ENCODE data around the gene IRF3. TPM values are rescaled to one million over a fixed set of nuclear protein-coding genes. Genes with fewer than 3 reads are reported as not detected.
A peak's percentile ranks its signal among the peaks of the same experiment; 100 is the strongest.

Gene IRF3
- total RNA-seq, 1 experiment from 2014 or later: 181 TPM

DNA sequence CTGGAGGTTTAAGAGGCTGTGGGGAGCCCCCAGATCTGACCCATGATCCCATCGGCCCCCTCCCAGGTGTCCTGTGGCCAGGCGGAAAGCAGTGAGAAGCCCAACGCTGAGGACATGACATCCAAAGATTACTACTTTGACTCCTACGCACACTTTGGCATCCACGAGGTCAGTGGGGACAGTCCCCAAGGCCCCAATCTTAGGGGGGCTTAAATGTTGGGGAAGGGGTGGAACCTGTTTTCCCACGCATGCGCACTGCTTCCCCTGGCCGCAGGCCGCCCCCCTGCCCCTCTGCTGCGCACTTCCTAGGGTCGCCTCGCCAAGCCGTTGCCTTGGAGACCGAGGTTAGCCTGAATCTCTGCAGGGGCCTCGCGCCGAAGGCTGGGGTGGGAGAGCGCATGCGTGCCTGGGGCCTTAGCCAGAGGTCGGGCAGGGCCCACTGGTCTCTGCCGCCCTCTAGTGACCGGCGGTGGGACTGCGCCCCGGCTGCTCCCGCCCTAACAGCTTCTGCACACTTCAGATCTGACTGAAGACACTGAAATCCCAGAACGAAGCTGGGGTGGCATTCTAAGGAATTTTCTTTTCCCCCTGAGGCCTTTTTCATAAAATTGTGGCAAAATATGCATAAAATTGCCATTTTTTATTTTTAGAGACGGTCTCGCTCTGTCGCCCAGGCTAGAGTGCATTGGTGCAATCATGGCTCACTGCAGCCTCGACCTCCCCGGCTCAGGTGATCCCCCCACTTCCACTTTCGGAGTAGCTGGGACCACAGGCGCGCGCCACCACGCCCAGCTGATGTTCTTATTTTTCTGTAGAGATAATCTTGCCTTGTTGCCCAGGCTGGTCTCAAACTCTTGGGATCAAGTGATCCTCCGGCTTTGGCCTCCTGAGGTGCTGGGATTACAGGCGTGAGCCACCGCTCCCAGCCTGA is 15.0 kb upstream of the IRF3 start:
- H3K4me3 ChIP-seq: no peak overlapping the region
- no peaks in the 10 kb centered on the region for H3K9me3 ChIP-seq (ENCODE audit: insufficient read depth, low read depth)
- H3K4me1 ChIP-seq (replicated peaks; ENCODE audit: insufficient read depth): peaks cover 21% of the 10 kb centered on the region
- ChIA-PET CTCF (interaction anchor here (0.6 kb wide), 2 partner anchors 49 to 178 kb away, joined by 4 to 10 read pairs; no protein-coding TSS in a partner anchor), POLR2A (ENCODE audit: unreplicated experiment) (no interaction called here)
- H2AFZ ChIP-seq: no peak overlapping the region
- DNase-seq: peak; percentile 64 to 85
- no TSS peak for BruUV-seq (replicated peaks)
- peaks cover 80% of the 10 kb centered on the region for H4K20me1 ChIP-seq (ENCODE audit: insufficient read depth)
- H3K27me3 ChIP-seq (ENCODE audit: insufficient read depth, low read depth): no peaks in the 10 kb centered on the region
- H3K79me2 ChIP-seq (ENCODE audit: low read depth): peaks cover 76% of the 10 kb centered on the region
- H3K36me3 ChIP-seq (ENCODE audit: low read depth): peaks cover 42% of the 10 kb centered on the region
- no peak overlapping the region for H3K27ac ChIP-seq
- peaks cover 67% of the 10 kb centered on the region for H3F3A ChIP-seq (ENCODE audit: insufficient read depth, low read depth)
- H3K4me2 ChIP-seq: peak overlapping the region; percentile 97; the same call in 1 of the 2 replicates
- no peaks in the 10 kb centered on the region for H3K9me2 ChIP-seq (ENCODE audit: insufficient read depth)
- intact Hi-C loops (cut with micrococcal nuclease; ENCODE audit: unreplicated experiment): no loop called here
- TF ChIP-seq, protein P1, sequence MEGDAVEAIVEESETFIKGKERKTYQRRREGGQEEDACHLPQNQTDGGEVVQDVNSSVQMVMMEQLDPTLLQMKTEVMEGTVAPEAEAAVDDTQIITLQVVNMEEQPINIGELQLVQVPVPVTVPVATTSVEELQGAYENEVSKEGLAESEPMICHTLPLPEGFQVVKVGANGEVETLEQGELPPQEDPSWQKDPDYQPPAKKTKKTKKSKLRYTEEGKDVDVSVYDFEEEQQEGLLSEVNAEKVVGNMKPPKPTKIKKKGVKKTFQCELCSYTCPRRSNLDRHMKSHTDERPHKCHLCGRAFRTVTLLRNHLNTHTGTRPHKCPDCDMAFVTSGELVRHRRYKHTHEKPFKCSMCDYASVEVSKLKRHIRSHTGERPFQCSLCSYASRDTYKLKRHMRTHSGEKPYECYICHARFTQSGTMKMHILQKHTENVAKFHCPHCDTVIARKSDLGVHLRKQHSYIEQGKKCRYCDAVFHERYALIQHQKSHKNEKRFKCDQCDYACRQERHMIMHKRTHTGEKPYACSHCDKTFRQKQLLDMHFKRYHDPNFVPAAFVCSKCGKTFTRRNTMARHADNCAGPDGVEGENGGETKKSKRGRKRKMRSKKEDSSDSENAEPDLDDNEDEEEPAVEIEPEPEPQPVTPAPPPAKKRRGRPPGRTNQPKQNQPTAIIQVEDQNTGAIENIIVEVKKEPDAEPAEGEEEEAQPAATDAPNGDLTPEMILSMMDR (conservative IDR thresholded peaks at IDR 0.05): peak; percentile 99
- TF ChIP-seq EZH2 (IDR thresholded peaks at IDR 0.05; ENCODE audit: low read depth): no peak

DNA sequence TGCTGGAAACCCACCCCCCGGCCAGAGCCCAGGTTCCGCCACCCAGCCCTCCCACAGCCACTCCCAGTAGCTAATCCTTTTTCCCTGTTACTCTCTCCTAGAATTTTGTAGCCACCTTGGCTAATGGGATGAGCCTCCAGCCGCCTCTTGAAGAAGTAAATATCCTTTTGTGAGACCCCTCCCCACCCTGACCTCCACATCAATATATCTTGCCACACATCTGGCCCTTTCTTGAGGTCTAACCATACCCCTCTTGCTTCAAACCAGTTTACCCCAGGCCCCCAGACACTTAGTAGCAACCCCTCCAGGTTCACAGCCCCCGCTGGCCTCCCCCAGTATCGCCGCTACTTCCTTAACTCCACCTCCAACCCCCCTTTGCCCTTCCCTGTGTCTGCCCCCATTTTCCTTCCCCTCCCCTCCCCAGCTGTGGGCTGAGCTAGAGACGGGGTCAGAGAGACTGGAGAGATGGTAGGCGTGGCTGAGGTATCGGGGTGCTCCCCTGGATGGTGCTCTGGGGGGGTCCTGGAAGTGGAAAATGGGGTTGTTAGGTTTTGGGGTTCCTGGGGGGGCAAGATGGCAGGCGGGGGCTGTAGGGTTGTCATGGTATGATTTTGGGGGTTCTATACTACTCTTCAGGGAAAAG is 14.2 kb upstream of the IRF3 start:
- no peak for DNase-seq
- TF ChIP-seq, protein P1 (conservative IDR thresholded peaks at IDR 0.05): no peak
- no peak for TF ChIP-seq EZH2 (IDR thresholded peaks at IDR 0.05; ENCODE audit: low read depth)
- Histone ChIP-seq H3K4me1 (replicated peaks; ENCODE audit: insufficient read depth) (peaks cover 21% of the 10 kb centered on the region), H2AFZ (no peak overlapping the region), H3K9me2 (ENCODE audit: insufficient read depth) (no peaks in the 10 kb centered on the region), H3K36me3 (ENCODE audit: low read depth) (peaks cover 34% of the 10 kb centered on the region), H3F3A (ENCODE audit: insufficient read depth, low read depth) (peaks cover 65% of the 10 kb centered on the region), H3K27ac (no peak overlapping the region), H3K4me3 (no peak overlapping the region), H3K4me2 (peak overlapping the region; percentile 97; the same call in 1 of the 2 replicates), H3K9me3 (ENCODE audit: insufficient read depth, low read depth) (no peaks in the 10 kb centered on the region), H3K27me3 (ENCODE audit: insufficient read depth, low read depth) (no peaks in the 10 kb centered on the region), H3K79me2 (ENCODE audit: low read depth) (peaks cover 69% of the 10 kb centered on the region), H4K20me1 (ENCODE audit: insufficient read depth) (peaks cover 72% of the 10 kb centered on the region)
- intact Hi-C loops (cut with micrococcal nuclease; ENCODE audit: unreplicated experiment): loop anchor here (5.0 kb wide), 2 partner anchors 87 to 288 kb away; partner anchors contain the start of gene AP2A1
- BruUV-seq (replicated peaks): no TSS peak
- ChIA-PET CTCF (interaction anchor here (0.6 kb wide), 2 partner anchors 64 to 177 kb away, joined by 10 to 17 read pairs; no protein-coding TSS in a partner anchor), POLR2A (ENCODE audit: unreplicated experiment) (interaction anchor here (0.6 kb wide), 1 partner anchor 223 kb away, joined by 3 read pairs; no protein-coding TSS in a partner anchor)
